Forelimb muscle (tissue), 1 donor: ENCODE results near the gene MED7. TPM values are rescaled to one million over a fixed set of nuclear protein-coding genes. Genes with fewer than 3 reads are reported as not detected.
A peak's percentile ranks its signal among the peaks of the same experiment; 100 is the strongest.
"Not testable (repeated sequence)": the region's sequence is repeated elsewhere in the genome, so short reads cannot be mapped to it uniquely, and the experiment has no call there.

Experiments used
- DNase-seq: peaks from one replicate; pipeline ENCODE4 v3.0.0-alpha.2; 2013; ENCODE audit warnings: low read depth
- polyA plus RNA-seq: library from polyadenylated mRNA; unstranded; fragments of 120-200 nt; gene quantifications from one replicate; pipeline ENCODE4 v1.2.1, GENCODE V29; 2013; ENCODE audit not compliant: insufficient read length

Gene MED7, protein sequence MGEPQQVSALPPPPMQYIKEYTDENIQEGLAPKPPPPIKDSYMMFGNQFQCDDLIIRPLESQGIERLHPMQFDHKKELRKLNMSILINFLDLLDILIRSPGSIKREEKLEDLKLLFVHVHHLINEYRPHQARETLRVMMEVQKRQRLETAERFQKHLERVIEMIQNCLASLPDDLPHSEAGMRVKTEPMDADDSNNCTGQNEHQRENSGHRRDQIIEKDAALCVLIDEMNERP
- polyA plus RNA-seq: 12.1 TPM

- DNase-seq: peak; percentile 100
Observed at GRCh38 chr5:157142317-157143126, at the start of gene MED7. Gene MED7 (minus strand): TSS chr5:157142865. CDS start chr5:157139431, 3,434 bp downstream.

GRCh38 chr5:157189223-157189622 is 46.6 kb upstream of the MED7 start:
- no peak for DNase-seq

- DNase-seq: no peak
Observed at GRCh38 chr5:157188270-157188669, 45.6 kb upstream of the MED7 start.

DNA sequence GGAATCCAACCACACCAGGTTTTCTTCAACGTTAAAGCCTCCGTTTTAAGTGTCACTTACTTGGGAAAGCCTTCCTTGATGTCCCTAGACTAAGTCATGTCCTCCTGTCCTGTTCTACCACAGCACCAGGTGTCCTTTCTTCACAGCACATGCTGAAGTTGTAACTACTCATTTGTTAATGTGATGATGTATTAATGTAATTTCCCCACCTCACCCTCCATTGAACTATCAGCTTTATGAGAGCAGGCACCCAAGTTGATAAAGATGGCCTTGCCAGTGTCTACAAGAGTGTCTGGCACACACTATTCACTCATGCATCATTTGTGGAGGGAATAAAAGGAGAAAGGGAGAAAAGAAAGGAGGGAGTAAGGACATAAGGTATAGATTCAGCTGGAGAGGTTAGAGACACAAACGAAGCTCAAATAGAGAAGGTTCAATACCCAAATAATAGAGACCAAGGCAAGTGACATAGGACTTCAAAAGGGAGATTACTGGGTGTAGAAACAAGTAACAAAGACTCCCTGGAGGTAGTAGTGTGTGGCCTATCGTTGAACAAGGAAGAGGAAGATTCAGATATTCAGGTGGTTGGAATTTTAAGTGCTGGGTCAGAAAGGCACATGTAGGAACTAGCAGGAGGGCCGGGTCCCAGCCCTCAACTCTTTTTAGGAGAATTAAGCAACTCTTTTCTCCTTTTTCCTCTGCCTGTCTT is 44.5 kb upstream of the MED7 start:
- no peak for DNase-seq

DNA sequence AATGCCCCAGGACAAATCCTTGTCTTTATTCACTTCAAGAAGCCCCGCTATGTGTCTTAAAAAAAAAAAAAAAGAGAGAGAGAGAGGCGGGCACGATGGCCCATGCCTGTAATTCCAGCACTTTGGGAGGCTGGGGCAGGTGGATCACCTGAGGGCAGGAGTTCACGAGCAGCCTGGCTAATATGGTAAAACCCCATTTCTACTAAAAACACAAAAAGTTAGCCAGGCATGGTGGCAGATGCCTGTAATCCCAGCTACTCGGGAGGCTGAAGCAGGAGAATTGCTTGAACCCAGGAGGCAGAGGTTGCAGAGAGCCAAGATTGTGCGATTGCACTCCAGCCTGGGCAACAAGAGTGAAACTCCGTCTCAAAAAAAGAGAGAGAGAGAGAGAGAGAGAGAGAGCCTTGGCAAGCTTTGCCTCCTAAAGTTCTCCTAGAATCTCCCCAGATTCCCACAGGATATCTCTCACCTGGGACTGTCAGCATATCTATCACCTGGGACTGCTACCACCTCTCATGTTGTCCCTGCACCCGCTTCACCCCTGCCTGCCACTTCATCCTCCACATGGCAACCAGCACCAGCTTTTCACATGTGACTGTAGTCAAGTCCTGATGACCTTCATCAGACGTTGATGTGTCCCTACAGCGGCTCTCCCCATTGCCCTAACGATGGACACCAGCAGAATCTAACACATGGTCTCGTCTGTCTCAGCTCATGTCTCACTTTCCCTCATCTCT is 43.8 kb upstream of the MED7 start:
- DNase-seq: no peak

GRCh38 chr5:157185122-157185521 is 42.5 kb upstream of the MED7 start:
- DNase-seq: not testable (repeated sequence)

- DNase-seq: no peak
Observed at GRCh38 chr5:157184117-157184670, 41.5 kb upstream of the MED7 start.

GRCh38 chr5:157182143-157182757 is 39.6 kb upstream of the MED7 start:
- DNase-seq: no peak

- no peak for DNase-seq
Observed at GRCh38 chr5:157180374-157181264, 38.0 kb upstream of the MED7 start, which contains the start of gene ITK. Gene ITK (plus strand): TSS chr5:157180840. CDS start chr5:157180978, 138 bp downstream.

GRCh38 chr5:157178966-157179365 is 36.3 kb upstream of the MED7 start:
- DNase-seq: no peak

GRCh38 chr5:157177953-157178352 is 35.3 kb upstream of the MED7 start:
- DNase-seq: no peak

DNA sequence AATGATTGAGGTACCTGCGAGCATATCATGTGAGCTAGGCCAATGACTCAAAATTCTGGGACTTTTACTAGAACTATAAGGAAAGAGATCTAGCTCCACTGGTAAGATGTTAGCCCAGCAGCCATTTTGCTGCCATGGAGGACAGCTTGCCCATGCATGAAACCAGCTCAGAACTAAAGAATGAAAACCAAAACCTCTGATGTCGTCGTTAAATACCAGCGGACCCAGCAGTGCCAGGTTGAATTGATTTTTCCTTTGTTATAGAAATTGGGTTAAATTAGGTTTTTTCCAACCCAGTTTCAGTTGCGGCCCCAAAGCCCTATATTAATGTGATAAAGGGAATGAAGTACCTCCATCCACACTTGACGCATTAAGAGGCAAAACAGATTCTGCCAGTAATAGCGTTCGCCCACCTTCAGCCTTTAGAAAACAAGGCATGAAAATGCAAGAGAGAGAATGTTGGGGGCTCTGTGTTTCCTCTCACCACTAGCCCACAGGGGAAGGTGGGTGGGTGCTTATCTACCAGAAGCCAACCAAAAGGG is 32.5 kb upstream of the MED7 start:
- no peak for DNase-seq

DNA sequence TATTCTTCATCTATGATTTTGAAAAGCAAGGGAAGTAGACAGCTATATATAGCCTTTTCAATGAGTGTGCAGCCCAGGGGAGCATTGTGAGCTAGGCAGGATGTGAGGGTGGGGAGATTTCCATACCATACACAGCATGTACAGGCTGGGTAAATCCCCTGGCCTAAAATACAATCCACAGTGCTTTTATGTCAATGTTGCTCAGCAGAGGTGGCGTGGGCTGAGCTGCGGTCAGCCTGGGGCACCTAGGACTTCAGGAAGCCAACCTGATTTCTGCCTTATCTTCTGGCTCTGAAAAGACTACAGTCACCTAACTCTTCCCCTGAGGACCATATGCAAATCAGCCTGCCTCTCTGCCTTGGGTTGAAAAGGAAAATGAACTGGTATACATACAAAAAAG is 29.7 kb upstream of the MED7 start:
- DNase-seq: no peak

GRCh38 chr5:157168286-157168685 is 25.6 kb upstream of the MED7 start:
- no peak for DNase-seq

- DNase-seq: no peak
Observed at GRCh38 chr5:157167214-157167621, 24.6 kb upstream of the MED7 start.

GRCh38 chr5:157166214-157167213 is 23.8 kb upstream of the MED7 start, which contains the start of gene GARIN3:
Gene GARIN3 (minus strand): TSS chr5:157166264. CDS start chr5:157166168, 96 bp downstream.
- no peak for DNase-seq

DNA sequence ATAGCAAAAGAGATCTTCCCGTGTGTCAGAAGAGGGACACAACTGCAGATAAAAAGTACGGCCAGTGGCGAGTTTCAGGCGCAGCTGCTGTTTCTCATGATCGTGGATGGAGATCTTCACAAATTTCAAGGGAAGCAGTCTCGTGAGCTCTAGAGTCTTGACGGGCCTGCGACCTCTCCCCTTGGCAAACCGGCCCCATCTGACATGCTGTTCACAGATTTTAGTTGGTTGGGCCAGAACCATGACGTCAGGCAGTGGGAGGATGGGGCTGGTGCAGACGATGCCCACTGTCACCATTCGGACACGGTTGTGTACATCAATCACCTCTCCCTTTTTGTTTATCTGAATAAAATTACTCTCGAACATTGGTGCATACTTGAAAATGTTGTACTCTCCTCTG is 23.0 kb upstream of the MED7 start:
- no peak for DNase-seq

DNA sequence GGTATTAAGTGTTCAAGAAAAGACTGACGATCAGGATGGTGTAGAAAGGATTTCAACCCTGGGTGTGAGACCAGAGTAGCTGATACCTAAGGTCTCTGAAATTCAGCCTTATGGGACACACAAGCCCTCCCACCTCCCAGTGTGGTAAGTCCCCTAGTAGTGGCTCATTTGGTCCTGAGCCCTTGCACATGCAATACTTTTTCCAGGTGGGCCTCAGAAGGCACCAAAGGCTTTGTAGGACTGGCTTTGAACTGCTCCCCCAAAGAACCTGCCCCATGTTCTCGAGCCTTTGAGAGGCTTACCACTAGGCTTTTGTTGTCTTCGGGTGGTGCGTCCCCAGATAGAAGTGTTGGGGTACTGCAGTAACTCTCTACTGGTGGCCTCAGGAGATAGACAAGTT is 22.6 kb upstream of the MED7 start:
- no peak for DNase-seq
